Stimulated activated naive CD8-positive, alpha-beta T cell treated with anti-CD3 and anti-CD28 coated beads, Interleukin-15, Interleukin-2, amounts not matched to agents 100 ng/mL and 50 ng/mL, for 24 hours (primary cell): ENCODE data around the gene NEURL3.
"Not testable (repeated sequence)": the region's sequence is repeated elsewhere in the genome, so short reads cannot be mapped to it uniquely, and the experiment has no call there.

ENCODE experiments used
- H3K27ac Mint-ChIP-seq: one replicate; pipeline ENCODE4 v1.8.0; 2021; ENCODE audit warnings: mild to moderate bottlenecking, mixed read lengths
- H3K27me3 Mint-ChIP-seq: one replicate; pipeline ENCODE4 v1.8.0; 2021; ENCODE audit warnings: mixed read lengths
- H3K36me3 Mint-ChIP-seq: one replicate; pipeline ENCODE4 v1.8.0; 2021; ENCODE audit warnings: low read depth, mixed read lengths
- H3K4me1 Mint-ChIP-seq: one replicate; pipeline ENCODE4 v1.8.0; 2021; ENCODE audit warnings: low read depth, mixed read lengths
- H3K4me3 Mint-ChIP-seq: one replicate; pipeline ENCODE4 v1.8.0; 2021; ENCODE audit warnings: mild to moderate bottlenecking, mixed read lengths
- H3K9me3 Mint-ChIP-seq: one replicate; pipeline ENCODE4 v1.8.0; 2021; ENCODE audit warnings: mixed read lengths

The NEURL3 gene

GRCh38 chr2:96505231-96505889, at the start of gene NEURL3:
NEURL3 (minus strand) TSS chr2:96505357; CDS start chr2:96505286, 71 bp downstream.
- Mint-ChIP-seq H3K36me3 (no peaks in the 10 kb centered on the region), H3K27ac (no peak within 1 kb of the TSS), H3K27me3 (peaks cover 10% of the 10 kb centered on the region), H3K4me1 (peaks cover 31% of the 10 kb centered on the region), H3K9me3 (no peaks in the 10 kb centered on the region), H3K4me3 (no peak within 1 kb of the TSS)

- Mint-ChIP-seq H3K9me3 (no peaks in the 10 kb centered on the region), H3K36me3 (peaks cover 8% of the 10 kb centered on the region), H3K27me3 (no peaks in the 10 kb centered on the region), H3K4me3 (no peak overlapping the region), H3K27ac (peak overlapping the region; percentile 61), H3K4me1 (peaks cover 35% of the 10 kb centered on the region)
These were observed 49.4 kb upstream of the NEURL3 start for GRCh38 chr2:96554293-96555145.

GRCh38 chr2:96553957-96554292, 48.8 kb upstream of the NEURL3 start:
- H3K4me3 Mint-ChIP-seq, H3K36me3 Mint-ChIP-seq, H3K9me3 Mint-ChIP-seq, H3K27me3 Mint-ChIP-seq, H3K27ac Mint-ChIP-seq: not testable (repeated sequence)
- peaks cover 35% of the 10 kb centered on the region for H3K4me1 Mint-ChIP-seq

GRCh38 chr2:96553176-96553956, 48.2 kb upstream of the NEURL3 start:
- peaks cover 8% of the 10 kb centered on the region for H3K36me3 Mint-ChIP-seq
- H3K27ac Mint-ChIP-seq, result no peak overlapping the region
- H3K27me3 Mint-ChIP-seq, result no peaks in the 10 kb centered on the region
- no peaks in the 10 kb centered on the region for H3K9me3 Mint-ChIP-seq
- peaks cover 34% of the 10 kb centered on the region for H3K4me1 Mint-ChIP-seq
- H3K4me3 Mint-ChIP-seq, result no peak overlapping the region

- H3K4me1 Mint-ChIP-seq, result peaks cover 36% of the 10 kb centered on the region
- H3K4me3 Mint-ChIP-seq, result no peak overlapping the region
- peaks cover 13% of the 10 kb centered on the region for H3K36me3 Mint-ChIP-seq
- no peaks in the 10 kb centered on the region for H3K27me3 Mint-ChIP-seq
- no peak overlapping the region for H3K27ac Mint-ChIP-seq
- no peaks in the 10 kb centered on the region for H3K9me3 Mint-ChIP-seq
These were observed 47.4 kb upstream of the NEURL3 start for GRCh38 chr2:96552315-96553175.

- H3K4me1 Mint-ChIP-seq, result peaks cover 38% of the 10 kb centered on the region
- H3K9me3 Mint-ChIP-seq, result no peaks in the 10 kb centered on the region
- peaks cover 19% of the 10 kb centered on the region for H3K36me3 Mint-ChIP-seq
- no peak overlapping the region for H3K4me3 Mint-ChIP-seq
- H3K27ac Mint-ChIP-seq, result no peak overlapping the region
- no peaks in the 10 kb centered on the region for H3K27me3 Mint-ChIP-seq
These were observed 46.6 kb upstream of the NEURL3 start for GRCh38 chr2:96551605-96552314.

GRCh38 chr2:96550787-96551604, 45.8 kb upstream of the NEURL3 start:
- Mint-ChIP-seq H3K9me3 (no peaks in the 10 kb centered on the region), H3K4me1 (peaks cover 38% of the 10 kb centered on the region), H3K27ac (no peak overlapping the region), H3K36me3 (peaks cover 27% of the 10 kb centered on the region), H3K4me3 (no peak overlapping the region), H3K27me3 (no peaks in the 10 kb centered on the region)

GRCh38 chr2:96549967-96550786, 45.0 kb upstream of the NEURL3 start:
- Mint-ChIP-seq H3K27me3 (no peaks in the 10 kb centered on the region), H3K4me1 (peaks cover 47% of the 10 kb centered on the region), H3K36me3 (peaks cover 34% of the 10 kb centered on the region), H3K9me3 (no peaks in the 10 kb centered on the region), H3K4me3 (no peak overlapping the region), H3K27ac (no peak overlapping the region)

GRCh38 chr2:96549466-96549785, 44.3 kb upstream of the NEURL3 start:
- H3K27ac Mint-ChIP-seq, result no peak overlapping the region
- H3K36me3 Mint-ChIP-seq, result peaks cover 42% of the 10 kb centered on the region
- H3K27me3 Mint-ChIP-seq, result no peaks in the 10 kb centered on the region
- H3K4me1 Mint-ChIP-seq, result peaks cover 51% of the 10 kb centered on the region
- no peaks in the 10 kb centered on the region for H3K9me3 Mint-ChIP-seq
- no peak overlapping the region for H3K4me3 Mint-ChIP-seq

- no peaks in the 10 kb centered on the region for H3K27me3 Mint-ChIP-seq
- H3K4me1 Mint-ChIP-seq, result peaks cover 51% of the 10 kb centered on the region
- H3K27ac Mint-ChIP-seq, result no peak overlapping the region
- H3K36me3 Mint-ChIP-seq, result peaks cover 48% of the 10 kb centered on the region
- no peaks in the 10 kb centered on the region for H3K9me3 Mint-ChIP-seq
- no peak overlapping the region for H3K4me3 Mint-ChIP-seq
These were observed 43.7 kb upstream of the NEURL3 start for GRCh38 chr2:96548558-96549465.

GRCh38 chr2:96547731-96548171, 42.6 kb upstream of the NEURL3 start:
- peaks cover 52% of the 10 kb centered on the region for H3K4me1 Mint-ChIP-seq
- peak overlapping the region; percentile 17 for H3K4me3 Mint-ChIP-seq
- H3K36me3 Mint-ChIP-seq, result peaks cover 58% of the 10 kb centered on the region
- H3K27ac Mint-ChIP-seq, result peak overlapping the region; percentile 50
- H3K27me3 Mint-ChIP-seq, result no peaks in the 10 kb centered on the region
- H3K9me3 Mint-ChIP-seq, result no peaks in the 10 kb centered on the region

GRCh38 chr2:96547203-96547641, 42.1 kb upstream of the NEURL3 start:
- H3K27me3 Mint-ChIP-seq, result no peaks in the 10 kb centered on the region
- H3K4me3 Mint-ChIP-seq, result peak overlapping the region; percentile 17
- peaks cover 57% of the 10 kb centered on the region for H3K4me1 Mint-ChIP-seq
- H3K9me3 Mint-ChIP-seq, result no peaks in the 10 kb centered on the region
- H3K36me3 Mint-ChIP-seq, result peaks cover 61% of the 10 kb centered on the region
- H3K27ac Mint-ChIP-seq, result peak overlapping the region; percentile 50
